Gastrocnemius medialis (tissue), 4 donors: Measurements from ENCODE around the gene UFC1. TPM values are rescaled to one million over a fixed set of nuclear protein-coding genes. Genes with fewer than 3 reads are reported as not detected.
A peak's percentile ranks its signal among the peaks of the same experiment; 100 is the strongest.

Experiments
- ATAC-seq, 2 donors: fragments of 150-250 bp; one replicate each; pipeline ENCODE4 v1.9.1; 2016
- DNase-seq, 2 donors: peaks; one replicate each; pipeline ENCODE4 v3.0.0-alpha.2; 2019
- H3K27ac ChIP-seq, 4 donors: fragments of 200-600 bp; sonication (generic); 1 replicate in 1 of 4; 2 replicates in 3 of 4; pipeline ENCODE4 v1.5.1; 2016 to 2018; ENCODE audit warnings: mild to moderate bottlenecking in 2 of 4, moderate library complexity in 1 of 4
- H3K27me3 ChIP-seq, 3 donors: fragments of 200-600 bp; sonication (generic) in 2 of 3; 1 replicate in 1 of 3; 2 replicates in 2 of 3; pipeline versions ENCODE4 v1.5.1 to v1.6.0; 2016 to 2019; ENCODE audit warnings: mild to moderate bottlenecking in 1 of 3, moderate library complexity in 1 of 3
- H3K36me3 ChIP-seq, 2 donors: fragments of 200-600 bp; sonication (generic) in 1 of 2; one replicate each; pipeline ENCODE4 v1.5.1; 2017 to 2018
- H3K4me1 ChIP-seq, 2 donors: fragments of 200-600 bp; sonication (generic) in 1 of 2; one replicate each; pipeline ENCODE4 v1.5.1; 2016 to 2017; ENCODE audit warnings: mild to moderate bottlenecking in 2 of 2
- H3K4me3 ChIP-seq, 4 donors: fragments of 200-600 bp; sonication (generic) in 3 of 4; 1 replicate in 1 of 4; 2 replicates in 3 of 4; pipeline ENCODE4 v1.5.1; 2016 to 2019; ENCODE audit warnings: mild to moderate bottlenecking in 2 of 4
- H3K9me3 ChIP-seq, 3 donors: fragments of 200-600 bp; sonication (generic) in 2 of 3; 1 replicate in 1 of 3; 2 replicates in 2 of 3; pipeline ENCODE4 v1.5.1; 2016 to 2019
- CTCF ChIP-seq, 5 experiments: fragments of 450-650 bp in 3 of 5; fragments of 200-600 bp in 2 of 5; sonication (generic) in 2 of 5; IDR thresholded peaks in 4 of 5; conservative IDR thresholded peaks in 1 of 5; 1 replicate in 4 of 5; 2 replicates in 1 of 5; pipeline ENCODE4 v1.5.1; 2016 to 2019; ENCODE audit warnings: antibody characterized with exemption in 5 of 5, mild to moderate bottlenecking in 3 of 5, moderate library complexity in 3 of 5
- POLR2A ChIP-seq, 2 donors: fragments of 450-650 bp; IDR thresholded peaks; one replicate each; pipeline ENCODE4 v1.6.1; 2017; ENCODE audit warnings: antibody characterized with exemption in 2 of 2, mild to moderate bottlenecking in 2 of 2, moderate library complexity in 2 of 2
- in situ Hi-C, 4 donors: fragments of 200-750 bp; cut with MboI; loops; one replicate each; pipeline versions ENCODE4 v1.15.0 to v1.8.0; 2017; ENCODE audit warnings: low sequenced_read_pairs in 4 of 4
- intact Hi-C: fragments of 100-400 bp; cut with DNase I; formaldehyde crosslinking; loops from one replicate; pipeline ENCODE4 v1.15.1; 2023; ENCODE audit warnings: low total_unique reads
- total RNA-seq, 4 donors: library from RNA; depleted of rRNA; stranded (reverse); fragments of >200 nt; gene quantifications; one replicate each; pipeline versions ENCODE4 v1.1.0 to v1.2.3, GENCODE V29; 2016

UFC1 gene
- total RNA-seq, 4 donors from 2014 or later: 57.9 to 66.7 (median 63.5) TPM

GRCh38 chr1:161201836-161202712, 48.3 kb downstream of the UFC1 start, which contains the start of gene NDUFS2:
Gene NDUFS2, plus strand, starts transcription at chr1:161202367. Its CDS starts 19 bp downstream, at chr1:161202386.
- H3K36me3 ChIP-seq: peaks cover 0 to 34% of the 10 kb centered on the region in 2 donors
- DNase-seq (peak; percentile 99), ATAC-seq (peak; percentile 97)
- H3K9me3 ChIP-seq: no peaks in the 10 kb centered on the region
- in situ Hi-C loops: loop anchor here in 2 of 4 donors (25.0 kb wide), 1 partner anchor 535 kb away; the partner anchor contains the start of gene DUSP12 (in 2 of the 2)
- H3K27me3 ChIP-seq: no peaks in the 10 kb centered on the region
- peaks cover 58 to 81% of the 10 kb centered on the region in 2 donors for H3K4me1 ChIP-seq
- peak in 1 of 5 experiments; percentile 18 for TF ChIP-seq CTCF (IDR thresholded peaks at IDR 0.05 in 4 of 5, conservative IDR thresholded peaks at IDR 0.05 in 1 of 5)
- peak; percentile 82 to 86 for TF ChIP-seq POLR2A (IDR thresholded peaks at IDR 0.05)
- peak within 1 kb of the TSS; percentile 66 to 93 (median 84) for H3K4me3 ChIP-seq
- intact Hi-C loops: loop anchor here (1.0 to 5.0 kb wide), 4 partner anchors 25 to 185 kb away; partner anchors contain the start of genes DEDD and TOMM40L
- peak within 1 kb of the TSS; percentile 94 to 99 (median 98) for H3K27ac ChIP-seq

GRCh38 chr1:161206411-161207140, 52.8 kb downstream of the UFC1 start:
- Histone ChIP-seq H3K9me3 (no peaks in the 10 kb centered on the region), H3K27ac (peak overlapping the region; percentile 77 to 99 (median 96)), H3K36me3 (peaks cover 0 to 69% of the 10 kb centered on the region in 2 donors), H3K4me3 (no peak overlapping the region), H3K4me1 (peaks cover 19 to 54% of the 10 kb centered on the region in 2 donors), H3K27me3 (no peaks in the 10 kb centered on the region)
- intact Hi-C loops (no loop called here), in situ Hi-C loops (loop anchor here in 2 of 4 donors (25.0 kb wide), 1 partner anchor 531 kb away; the partner anchor contains the start of gene DUSP12 (in 2 of the 2))
- no peak for ATAC-seq
- DNase-seq: no peak
- no peak for TF ChIP-seq CTCF (IDR thresholded peaks at IDR 0.05 in 4 of 5, conservative IDR thresholded peaks at IDR 0.05 in 1 of 5)
- no peak for TF ChIP-seq POLR2A (IDR thresholded peaks at IDR 0.05)

- Histone ChIP-seq H3K4me1 (peaks cover 19 to 53% of the 10 kb centered on the region in 2 donors), H3K4me3 (peak overlapping the region in 1 of 4 donors; percentile 20)
- intact Hi-C loops: no loop called here
Measured at GRCh38 chr1:161207173-161207572, 53.4 kb downstream of the UFC1 start.

More at GRCh38 chr1:161207173-161207572, 53.4 kb downstream of the UFC1 start:
- Histone ChIP-seq H3K36me3 (peaks cover 0 to 75% of the 10 kb centered on the region in 2 donors), H3K27me3 (no peaks in the 10 kb centered on the region), H3K27ac (peak overlapping the region; percentile 77 to 99 (median 96)), H3K9me3 (no peaks in the 10 kb centered on the region)
- no peak for TF ChIP-seq CTCF (IDR thresholded peaks at IDR 0.05 in 4 of 5, conservative IDR thresholded peaks at IDR 0.05 in 1 of 5)
- TF ChIP-seq POLR2A (IDR thresholded peaks at IDR 0.05): peak; percentile 53 to 54
- DNase-seq (peak; percentile 44 to 60), ATAC-seq (peak; percentile 64 to 75)
- in situ Hi-C loops: loop anchor here in 2 of 4 donors (25.0 kb wide), 1 partner anchor 530 kb away; the partner anchor contains the start of gene DUSP12 (in 2 of the 2)

Other genes starting within 250 kb of the UFC1 start
- gene ITLN2, start 199.2 kb upstream of the UFC1 start, total RNA-seq: not detected
- gene F11R, start 132.8 kb upstream of the UFC1 start, total RNA-seq: 1 to 10 TPM; 3.1 to 6.0 (median 5.3) TPM
- 10 to 100 TPM in 3 of 4 donors, 1 to 10 TPM in 1; 8.6 to 52.6 (median 16.8) TPM for gene TSTD1, start 115.0 kb upstream of the UFC1 start, total RNA-seq
- gene USF1, start 108.0 kb upstream of the UFC1 start, total RNA-seq: 10 to 100 TPM; 41.9 to 55.1 (median 49.1) TPM
- gene ARHGAP30, start 84.1 kb upstream of the UFC1 start, total RNA-seq: 1 to 10 TPM in 2 of 4 donors, under 1 TPM in 2; 0.61 to 1.6 (median 1.0) TPM
- not detected for gene NECTIN4, start 64.4 kb upstream of the UFC1 start, total RNA-seq
- gene KLHDC9, start 55.6 kb upstream of the UFC1 start, total RNA-seq: 1 to 10 TPM in 2 of 4 donors, under 1 TPM in 2; 0.89 to 2.4 (median 1.3) TPM
- 100 to 1,000 TPM in 1 of 4 donors, 10 to 100 TPM in 3; 62.4 to 106 (median 74.1) TPM for gene PFDN2, start 35.9 kb upstream of the UFC1 start, total RNA-seq
- 10 to 100 TPM; 16.1 to 20.4 (median 17.9) TPM for gene NIT1, start 35.9 kb upstream of the UFC1 start, total RNA-seq
- gene DEDD, start 21.3 kb upstream of the UFC1 start, total RNA-seq: 10 to 100 TPM; 40.2 to 60.2 (median 46.3) TPM
- gene USP21, start 5.5 kb downstream of the UFC1 start, total RNA-seq: 10 to 100 TPM; 16.5 to 20.8 (median 18.0) TPM
- gene PPOX, start 12.4 kb downstream of the UFC1 start, total RNA-seq: 10 to 100 TPM in 2 of 4 donors, 1 to 10 TPM in 2; 4.0 to 14.7 (median 7.3) TPM
- gene B4GALT3, start 23.5 kb downstream of the UFC1 start, total RNA-seq: 10 to 100 TPM; 35.5 to 47.7 (median 43.7) TPM
- 10 to 100 TPM in 1 of 4 donors, 1 to 10 TPM in 3; 1.2 to 12.4 (median 5.2) TPM for gene ADAMTS4, start 45.1 kb downstream of the UFC1 start, total RNA-seq
- 100 to 1,000 TPM; 206 to 260 (median 226) TPM for gene NDUFS2, start 48.4 kb downstream of the UFC1 start, total RNA-seq
- gene FCER1G, start 61.3 kb downstream of the UFC1 start, total RNA-seq: 10 to 100 TPM in 3 of 4 donors, 1 to 10 TPM in 1; 4.2 to 20.4 (median 18.5) TPM
- gene APOA2, start 69.7 kb downstream of the UFC1 start, total RNA-seq: 10 to 100 TPM in 2 of 4 donors, not detected in 2; 22.2 to 57.8 TPM
- gene TOMM40L, start 72.1 kb downstream of the UFC1 start, total RNA-seq: 10 to 100 TPM in 3 of 4 donors, 1 to 10 TPM in 1; 8.3 to 22.7 (median 16.9) TPM
- gene NR1I3, start 84.2 kb downstream of the UFC1 start, total RNA-seq: not detected
- not detected for gene PCP4L1, start 104.8 kb downstream of the UFC1 start, total RNA-seq
- 1 to 10 TPM in 3 of 4 donors, under 1 TPM in 1; 0.61 to 3.4 (median 2.1) TPM for gene MPZ, start 156.0 kb downstream of the UFC1 start, total RNA-seq
- gene SDHC, start 160.4 kb downstream of the UFC1 start, total RNA-seq: 100 to 1,000 TPM in 1 of 4 donors, 10 to 100 TPM in 3; 47.5 to 112 (median 63.8) TPM
- not detected for gene CFAP126, start 213.9 kb downstream of the UFC1 start, total RNA-seq